IgD-negative memory B cell (primary cell): ENCODE measurements around the gene SOX6. TPM values are rescaled to one million over a fixed set of nuclear protein-coding genes. Genes with fewer than 3 reads are reported as not detected.

Experiments
- H3K27ac Mint-ChIP-seq, 3 donors: one replicate each; pipeline ENCODE4 v1.8.0; 2020 to 2022; ENCODE audit warnings: mild to moderate bottlenecking in 3 of 3, mixed read lengths in 3 of 3, moderate library complexity in 1 of 3
- H3K27me3 Mint-ChIP-seq: one replicate; pipeline ENCODE4 v1.8.0; 2021; ENCODE audit warnings: mixed read lengths
- H3K36me3 Mint-ChIP-seq: one replicate; pipeline ENCODE4 v1.8.0; 2020; ENCODE audit warnings: mild to moderate bottlenecking, mixed read lengths
- H3K4me1 Mint-ChIP-seq, 3 donors: one replicate each; pipeline ENCODE4 v1.8.0; 2020 to 2022; ENCODE audit warnings: mixed read lengths in 3 of 3, mild to moderate bottlenecking in 1 of 3
- H3K4me3 Mint-ChIP-seq, 4 donors: one replicate each; pipeline ENCODE4 v1.8.0; 2020 to 2022; ENCODE audit warnings: mild to moderate bottlenecking in 4 of 4, mixed read lengths in 4 of 4, moderate library complexity in 3 of 4
- H3K9me3 Mint-ChIP-seq, 3 donors: one replicate each; pipeline ENCODE4 v1.8.0; 2020 to 2021; ENCODE audit warnings: mixed read lengths in 3 of 3, mild to moderate bottlenecking in 1 of 3
- polyA plus RNA-seq: library from polyadenylated mRNA; unstranded; fragments of 300-500 nt; fragmentation: Illumina TruSeq; gene quantifications from one replicate; pipeline ENCODE4 v1.2.3, GENCODE V29; 2021

The SOX6 gene
- polyA plus RNA-seq, 1 donor from 2014 or later, result not detected

DNA sequence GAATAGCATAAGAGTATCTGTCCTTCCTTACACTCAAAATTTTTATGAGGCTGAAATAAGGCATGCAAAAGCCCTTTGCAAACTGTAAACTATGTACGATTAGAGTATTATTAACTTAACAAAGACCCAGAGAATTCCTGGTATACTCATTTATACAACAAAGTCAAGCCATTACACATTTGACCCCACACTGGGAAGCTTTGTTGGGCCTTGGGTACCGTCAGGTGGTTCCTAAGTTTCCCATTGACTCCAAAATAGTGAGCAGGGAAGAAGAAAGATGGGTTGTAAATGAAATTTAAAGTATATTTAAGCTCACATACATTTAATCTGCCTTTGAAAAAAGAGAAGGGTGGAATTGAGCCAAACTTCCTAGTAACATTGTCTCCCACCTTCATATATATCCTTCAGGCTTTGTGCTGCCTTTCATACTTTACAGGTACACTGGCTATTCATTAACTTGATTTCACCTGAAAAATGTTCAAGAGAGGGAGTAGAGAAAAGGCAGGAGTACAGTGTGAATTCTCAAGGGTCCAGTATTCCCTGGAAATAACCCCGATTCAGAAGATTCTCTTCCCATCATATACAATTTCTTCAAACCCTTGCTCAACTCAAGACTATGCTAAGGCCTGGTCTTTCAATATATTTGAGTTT is 68.6 kb downstream of the SOX6 start:
- no peak overlapping the region for H3K27ac Mint-ChIP-seq

DNA sequence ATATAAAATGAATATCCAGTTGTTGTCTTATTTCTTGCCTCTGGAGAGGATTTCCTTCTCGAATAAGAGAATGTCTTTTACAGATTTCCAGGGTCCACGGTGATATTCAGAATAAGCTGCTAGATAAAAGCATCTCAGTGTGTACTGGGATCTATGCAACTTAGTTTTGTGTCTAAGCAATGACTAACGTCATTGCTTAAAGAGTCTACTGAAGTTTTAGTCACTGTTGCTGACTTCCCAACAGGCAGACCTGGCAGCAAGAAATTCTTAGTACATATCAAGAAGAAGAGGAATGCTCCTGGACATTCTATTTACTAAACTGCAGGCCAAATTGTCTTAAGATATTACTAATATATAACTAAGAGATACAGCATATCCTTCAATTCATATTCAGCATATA is 70.3 kb downstream of the SOX6 start:
- H3K9me3 Mint-ChIP-seq, result peaks cover 0 to 3% (median 0%) of the 10 kb centered on the region in 3 donors
- H3K4me1 Mint-ChIP-seq, result no peaks in the 10 kb centered on the region
- no peak overlapping the region for H3K27ac Mint-ChIP-seq
- H3K27me3 Mint-ChIP-seq, result no peaks in the 10 kb centered on the region
- H3K36me3 Mint-ChIP-seq, result no peaks in the 10 kb centered on the region
- H3K4me3 Mint-ChIP-seq, result no peak overlapping the region

More for the DNA sequence above, 68.6 kb downstream of the SOX6 start:
- H3K36me3 Mint-ChIP-seq, result no peaks in the 10 kb centered on the region
- H3K4me3 Mint-ChIP-seq, result no peak overlapping the region
- peaks cover 0 to 3% (median 0%) of the 10 kb centered on the region in 3 donors for H3K9me3 Mint-ChIP-seq
- H3K4me1 Mint-ChIP-seq, result no peaks in the 10 kb centered on the region
- H3K27me3 Mint-ChIP-seq, result no peaks in the 10 kb centered on the region

DNA sequence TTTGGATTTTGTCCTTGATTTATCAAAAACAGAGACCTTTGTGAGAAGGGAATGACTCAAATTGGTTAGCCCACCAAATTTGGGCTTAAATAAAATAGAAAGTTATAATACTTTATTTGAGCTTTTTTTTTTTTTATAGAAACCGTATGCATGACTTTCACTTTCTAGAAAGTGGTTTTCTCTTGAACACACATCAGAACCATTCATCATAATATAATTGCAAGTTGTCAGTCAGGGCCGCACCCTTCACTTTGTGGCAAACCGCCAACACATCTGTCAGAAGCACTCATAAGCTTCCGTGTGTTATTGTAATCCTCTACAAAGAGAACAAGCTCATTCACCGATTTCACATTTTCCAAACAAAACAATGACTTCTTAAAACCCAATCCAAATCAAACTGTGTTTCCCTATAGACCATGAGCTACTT is 76.1 kb downstream of the SOX6 start:
- H3K9me3 Mint-ChIP-seq, result peaks cover 0 to 2% (median 0%) of the 10 kb centered on the region in 3 donors
- no peaks in the 10 kb centered on the region for H3K36me3 Mint-ChIP-seq
- no peaks in the 10 kb centered on the region for H3K4me1 Mint-ChIP-seq
- H3K4me3 Mint-ChIP-seq, result no peak overlapping the region
- no peak overlapping the region for H3K27ac Mint-ChIP-seq
- no peaks in the 10 kb centered on the region for H3K27me3 Mint-ChIP-seq

DNA sequence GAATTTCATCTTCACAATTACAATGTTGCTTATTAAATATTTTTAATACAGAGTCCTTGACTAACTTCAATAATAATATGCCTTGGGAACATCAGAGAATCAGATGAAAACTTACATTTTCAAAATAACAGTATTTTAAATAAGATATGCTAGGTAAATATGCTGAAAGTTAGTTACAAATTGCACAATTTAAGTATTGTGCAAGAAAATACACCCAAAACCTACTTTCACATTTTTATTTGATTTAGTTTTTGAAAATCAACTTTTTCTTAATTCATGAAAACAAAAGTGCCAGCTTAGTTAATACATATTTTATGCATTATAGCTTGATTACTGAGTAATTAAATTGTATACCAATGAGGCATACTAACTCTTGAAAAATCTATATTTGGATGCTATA is 76.8 kb downstream of the SOX6 start:
- no peak overlapping the region for H3K4me3 Mint-ChIP-seq
- H3K9me3 Mint-ChIP-seq, result peaks cover 0 to 2% (median 0%) of the 10 kb centered on the region in 3 donors
- no peaks in the 10 kb centered on the region for H3K36me3 Mint-ChIP-seq
- H3K27ac Mint-ChIP-seq, result no peak overlapping the region
- no peaks in the 10 kb centered on the region for H3K4me1 Mint-ChIP-seq
- no peaks in the 10 kb centered on the region for H3K27me3 Mint-ChIP-seq

DNA sequence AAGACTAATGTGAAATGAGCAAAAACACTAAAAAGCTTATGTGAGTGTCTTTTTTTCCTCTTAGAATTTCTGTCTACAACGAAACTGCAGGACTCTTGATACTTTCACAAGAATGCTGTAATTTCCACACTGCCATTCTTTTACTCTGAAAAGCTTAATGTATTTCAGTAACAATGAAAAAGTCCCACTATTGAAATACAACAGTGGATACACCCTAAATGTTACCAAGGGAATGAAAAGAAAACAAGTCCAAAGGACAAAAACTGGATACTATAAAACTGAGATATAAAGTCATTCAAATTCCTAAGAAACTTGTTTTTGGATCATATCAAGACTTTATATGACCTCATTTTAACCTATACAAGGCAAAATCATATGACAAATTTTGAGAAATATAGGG is 77.4 kb downstream of the SOX6 start:
- Mint-ChIP-seq H3K27ac (no peak overlapping the region), H3K36me3 (no peaks in the 10 kb centered on the region), H3K4me1 (no peaks in the 10 kb centered on the region), H3K27me3 (no peaks in the 10 kb centered on the region), H3K9me3 (peaks cover 0 to 2% (median 0%) of the 10 kb centered on the region in 3 donors), H3K4me3 (no peak overlapping the region)

DNA sequence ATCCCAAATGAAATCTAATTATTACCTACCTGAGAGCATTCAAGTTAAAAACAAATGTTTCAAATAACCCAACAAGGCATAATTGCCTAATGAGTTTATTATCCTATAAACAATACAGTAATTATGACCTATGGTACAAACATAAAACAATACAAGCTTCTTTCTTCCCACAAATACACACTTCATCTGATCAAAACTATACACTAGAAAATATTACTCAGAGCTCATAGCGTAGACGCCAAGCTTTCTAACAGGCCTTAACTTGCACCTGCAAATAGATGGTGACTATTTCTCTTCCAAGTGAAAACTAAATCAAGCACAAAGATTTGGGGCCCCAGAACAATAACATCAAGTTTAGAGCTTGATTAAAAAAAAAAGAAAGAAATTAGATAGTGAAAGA is 78.1 kb downstream of the SOX6 start:
- Mint-ChIP-seq H3K27me3 (no peaks in the 10 kb centered on the region), H3K4me1 (no peaks in the 10 kb centered on the region), H3K4me3 (no peak overlapping the region), H3K9me3 (peaks cover 0 to 2% (median 0%) of the 10 kb centered on the region in 3 donors), H3K36me3 (no peaks in the 10 kb centered on the region), H3K27ac (no peak overlapping the region)

DNA sequence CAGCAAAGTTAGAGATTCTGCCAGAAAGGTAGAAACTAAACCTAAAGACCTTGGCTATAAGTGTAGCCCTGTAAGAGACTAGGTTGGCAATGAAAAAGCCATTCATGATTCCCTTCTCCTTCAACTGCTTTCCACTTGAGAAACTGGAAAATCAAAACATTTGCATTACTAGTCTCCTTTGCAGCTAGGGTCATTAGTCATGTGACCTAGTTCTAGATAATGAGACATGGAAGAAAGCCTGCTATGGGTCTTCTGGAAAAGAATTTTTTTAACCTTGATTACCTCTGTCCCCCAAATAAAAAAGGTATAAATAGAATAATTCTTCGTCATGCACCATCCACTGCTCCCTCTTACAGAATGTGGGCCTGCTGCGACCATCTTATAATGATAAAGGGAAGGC is 80.1 kb downstream of the SOX6 start:
- no peaks in the 10 kb centered on the region for H3K4me1 Mint-ChIP-seq
- peaks cover 0 to 2% (median 0%) of the 10 kb centered on the region in 3 donors for H3K9me3 Mint-ChIP-seq
- no peak overlapping the region for H3K4me3 Mint-ChIP-seq
- no peak overlapping the region for H3K27ac Mint-ChIP-seq
- no peaks in the 10 kb centered on the region for H3K27me3 Mint-ChIP-seq
- H3K36me3 Mint-ChIP-seq, result no peaks in the 10 kb centered on the region

DNA sequence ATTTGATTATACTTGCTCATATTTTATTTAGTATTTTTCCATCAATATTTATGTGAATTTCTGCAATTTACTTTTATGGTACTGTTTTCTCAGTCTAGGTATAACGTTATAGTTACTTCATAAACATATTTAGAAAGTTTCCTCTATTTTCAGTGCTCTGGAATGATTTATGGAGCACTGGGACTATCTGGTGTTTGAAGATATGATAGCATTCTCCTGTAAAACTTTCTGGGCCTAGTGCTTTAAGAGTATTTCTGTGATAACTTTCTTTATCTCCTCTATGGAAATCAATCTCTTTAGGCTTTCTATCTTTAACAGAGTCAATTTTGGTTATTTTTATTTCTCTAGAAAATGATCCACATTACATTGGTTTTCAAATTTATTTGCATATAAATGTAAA is 85.1 kb downstream of the SOX6 start:
- Mint-ChIP-seq H3K4me3 (no peak overlapping the region), H3K4me1 (no peaks in the 10 kb centered on the region), H3K36me3 (no peaks in the 10 kb centered on the region), H3K9me3 (peaks cover 4 to 9% (median 5%) of the 10 kb centered on the region in 3 donors), H3K27ac (no peak overlapping the region), H3K27me3 (no peaks in the 10 kb centered on the region)

DNA sequence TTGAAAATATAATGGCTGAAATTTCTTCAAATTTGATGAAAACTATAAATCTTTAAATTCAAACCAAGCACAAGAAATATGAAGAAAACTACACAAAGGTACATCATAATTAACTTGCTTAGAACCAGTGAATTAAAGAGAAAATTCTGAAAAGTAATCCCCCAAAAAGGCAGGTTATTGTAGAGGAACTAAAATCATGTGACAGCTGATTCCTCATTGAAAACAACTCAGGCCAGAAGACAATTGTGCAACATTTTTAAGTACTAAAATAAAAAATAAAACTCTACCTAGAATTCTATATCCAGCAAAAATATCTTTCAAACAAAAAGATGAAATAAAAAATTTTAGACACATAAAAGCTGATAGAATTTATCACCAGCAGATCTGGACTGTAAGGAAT is 90.3 kb downstream of the SOX6 start:
- Mint-ChIP-seq H3K4me1 (no peaks in the 10 kb centered on the region), H3K4me3 (no peak overlapping the region), H3K9me3 (peaks cover 5 to 11% (median 8%) of the 10 kb centered on the region in 3 donors), H3K36me3 (no peaks in the 10 kb centered on the region), H3K27ac (no peak overlapping the region), H3K27me3 (no peaks in the 10 kb centered on the region)

DNA sequence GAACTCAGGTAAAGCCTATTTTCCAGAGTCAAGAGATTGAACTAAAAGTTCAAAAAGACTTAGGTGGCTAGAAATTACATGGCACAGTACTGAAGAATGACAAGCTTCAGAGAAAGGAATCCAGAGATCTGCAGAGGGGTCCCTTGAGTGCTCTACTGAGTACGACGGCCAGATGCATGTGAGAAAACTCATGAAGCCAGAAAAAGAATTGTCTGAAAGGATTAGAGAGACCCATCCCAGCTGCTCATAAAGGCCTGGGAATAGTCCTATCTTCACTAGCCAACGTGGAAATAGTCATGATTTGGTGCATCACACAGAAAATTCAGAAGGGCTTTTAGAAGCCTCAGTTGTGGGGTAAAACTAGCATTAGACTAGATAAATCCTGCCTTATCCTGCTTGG is 91.3 kb downstream of the SOX6 start:
- H3K4me1 Mint-ChIP-seq, result no peaks in the 10 kb centered on the region
- H3K9me3 Mint-ChIP-seq, result peaks cover 5 to 11% (median 7%) of the 10 kb centered on the region in 3 donors
- no peaks in the 10 kb centered on the region for H3K27me3 Mint-ChIP-seq
- H3K27ac Mint-ChIP-seq, result no peak overlapping the region
- H3K36me3 Mint-ChIP-seq, result no peaks in the 10 kb centered on the region
- no peak overlapping the region for H3K4me3 Mint-ChIP-seq

DNA sequence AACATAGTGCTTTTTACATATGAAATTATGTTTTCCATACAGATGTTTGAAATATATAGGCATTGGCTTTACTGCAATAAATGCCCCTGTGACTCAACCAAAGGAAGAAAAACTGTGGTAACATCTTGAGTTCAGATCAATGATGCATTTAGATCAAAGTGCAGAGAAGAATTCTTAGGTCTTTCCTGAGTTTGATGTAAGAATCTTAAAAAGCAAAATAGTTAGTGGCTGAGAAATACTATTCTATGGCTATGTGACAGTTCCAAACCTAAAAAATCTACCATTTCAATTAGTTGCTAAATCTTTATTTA is 93.7 kb downstream of the SOX6 start:
- H3K27me3 Mint-ChIP-seq, result no peaks in the 10 kb centered on the region
- no peaks in the 10 kb centered on the region for H3K4me1 Mint-ChIP-seq
- H3K27ac Mint-ChIP-seq, result no peak overlapping the region
- H3K4me3 Mint-ChIP-seq, result no peak overlapping the region
- no peaks in the 10 kb centered on the region for H3K36me3 Mint-ChIP-seq
- H3K9me3 Mint-ChIP-seq, result peaks cover under 1 to 9% (median 5%) of the 10 kb centered on the region in 3 donors

DNA sequence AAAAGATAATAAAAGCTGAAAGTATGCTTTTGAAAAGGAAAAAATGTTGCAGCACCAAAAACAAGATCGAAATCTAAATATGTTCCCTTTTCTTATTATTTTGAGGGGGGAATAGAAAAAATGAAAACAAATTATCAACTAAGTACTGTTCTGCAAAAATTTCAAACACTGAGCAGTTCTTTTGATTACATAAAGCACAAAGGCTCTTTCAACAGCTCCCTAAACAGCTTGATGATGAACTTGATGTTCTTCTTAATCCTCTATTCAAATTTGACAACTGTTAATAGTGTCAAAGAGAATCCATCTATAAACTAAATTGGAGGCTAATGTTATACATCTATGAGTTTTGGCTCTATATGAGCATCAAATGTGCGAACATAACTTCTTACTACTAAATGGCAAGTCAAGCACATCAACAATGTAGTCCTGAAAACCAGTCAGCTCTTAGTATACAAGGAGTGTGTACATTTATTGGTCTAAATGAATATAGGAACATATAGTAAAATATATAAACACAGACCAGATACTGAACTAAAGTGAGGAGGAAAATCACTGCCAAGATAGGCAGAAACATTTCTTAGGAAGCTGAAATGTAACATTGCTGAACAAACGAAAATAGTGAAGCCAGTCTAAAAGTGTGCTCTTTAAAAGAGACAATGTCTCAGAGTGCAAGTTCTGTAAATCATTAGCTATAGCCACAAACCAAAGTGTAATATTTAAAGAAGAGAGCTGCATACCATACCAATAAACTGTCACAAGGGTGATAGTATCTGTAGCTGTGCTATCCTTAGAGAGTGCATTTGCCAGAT is 94.3 kb downstream of the SOX6 start:
- Mint-ChIP-seq H3K9me3 (peaks cover 0 to 13% (median 5%) of the 10 kb centered on the region in 3 donors), H3K27me3 (no peaks in the 10 kb centered on the region), H3K27ac (no peak overlapping the region), H3K4me1 (no peaks in the 10 kb centered on the region), H3K36me3 (no peaks in the 10 kb centered on the region), H3K4me3 (no peak overlapping the region)

DNA sequence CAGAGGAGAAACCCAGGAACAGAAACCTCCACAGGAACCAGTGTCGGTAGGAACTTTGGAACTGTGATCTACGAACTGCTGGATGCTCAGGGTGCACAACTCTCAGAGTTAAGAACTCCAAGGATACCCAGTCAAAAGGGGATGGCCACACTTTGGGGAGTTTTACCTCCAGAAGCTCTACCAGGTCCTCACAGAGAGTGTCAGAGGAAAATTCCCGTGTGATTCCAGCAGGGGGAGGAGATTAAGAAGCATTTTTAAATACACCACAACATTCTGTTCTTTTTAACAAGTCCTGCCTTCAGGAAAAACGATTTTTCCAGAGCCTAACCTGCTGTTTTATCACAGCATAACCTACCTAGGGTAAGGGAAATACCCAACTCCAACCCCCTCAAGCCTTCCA is 104.0 kb downstream of the SOX6 start:
- no peaks in the 10 kb centered on the region for H3K4me1 Mint-ChIP-seq

DNA sequence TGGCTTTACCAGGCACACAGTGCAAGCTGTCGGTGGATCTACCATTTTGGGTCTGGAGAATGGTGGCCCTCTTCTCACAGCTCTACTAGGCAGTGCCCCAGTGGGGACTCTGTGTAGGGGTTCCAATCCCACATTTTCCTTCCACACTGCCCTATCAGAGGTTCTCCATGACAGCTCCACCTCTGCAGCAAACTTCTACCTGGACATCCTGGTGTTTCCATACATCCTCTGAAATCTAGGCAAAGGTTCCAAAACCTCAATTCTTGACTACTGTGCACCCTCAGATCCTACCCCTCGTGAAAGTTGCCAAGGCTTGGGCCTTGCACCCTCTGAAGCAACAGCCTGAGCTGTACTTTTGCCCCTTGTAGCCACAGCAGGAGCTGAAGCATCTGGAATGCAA is 108.1 kb downstream of the SOX6 start:
- H3K4me1 Mint-ChIP-seq, result no peaks in the 10 kb centered on the region

More for the DNA sequence above, 104.0 kb downstream of the SOX6 start:
- H3K27me3 Mint-ChIP-seq, result no peaks in the 10 kb centered on the region
- no peak overlapping the region for H3K27ac Mint-ChIP-seq
- H3K4me3 Mint-ChIP-seq, result no peak overlapping the region
- H3K36me3 Mint-ChIP-seq, result no peaks in the 10 kb centered on the region
- H3K9me3 Mint-ChIP-seq, result peaks cover 0 to 9% (median 2%) of the 10 kb centered on the region in 3 donors

DNA sequence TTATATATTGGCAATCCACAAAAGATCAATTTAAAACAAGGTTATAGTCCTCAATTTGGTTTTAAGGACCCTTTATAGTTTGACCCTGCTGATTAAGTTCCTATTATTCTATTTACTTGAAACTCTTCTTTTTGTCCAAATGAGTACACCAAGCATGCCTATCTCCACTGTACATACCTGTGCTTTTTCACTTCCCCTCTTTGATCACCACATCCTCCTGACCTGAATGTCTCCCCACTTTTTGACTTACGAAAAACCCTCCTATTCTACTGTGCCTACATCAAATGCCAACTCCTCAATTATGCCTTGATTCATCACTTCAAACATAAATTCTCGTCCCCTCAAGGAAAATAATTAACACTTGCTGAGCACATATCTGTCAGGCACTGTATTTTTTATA is 113.5 kb downstream of the SOX6 start:
- H3K27ac Mint-ChIP-seq, result no peak overlapping the region
- no peaks in the 10 kb centered on the region for H3K27me3 Mint-ChIP-seq
- no peak overlapping the region for H3K4me3 Mint-ChIP-seq
- peaks cover 2 to 5% (median 3%) of the 10 kb centered on the region in 3 donors for H3K9me3 Mint-ChIP-seq
- no peaks in the 10 kb centered on the region for H3K4me1 Mint-ChIP-seq
- H3K36me3 Mint-ChIP-seq, result no peaks in the 10 kb centered on the region

More for the DNA sequence above, 108.1 kb downstream of the SOX6 start:
- Mint-ChIP-seq H3K27ac (peak overlapping the region in 1 of 3 donors; percentile 13), H3K36me3 (no peaks in the 10 kb centered on the region), H3K27me3 (no peaks in the 10 kb centered on the region), H3K9me3 (peaks cover 2 to 5% (median 2%) of the 10 kb centered on the region in 3 donors), H3K4me3 (no peak overlapping the region)

DNA sequence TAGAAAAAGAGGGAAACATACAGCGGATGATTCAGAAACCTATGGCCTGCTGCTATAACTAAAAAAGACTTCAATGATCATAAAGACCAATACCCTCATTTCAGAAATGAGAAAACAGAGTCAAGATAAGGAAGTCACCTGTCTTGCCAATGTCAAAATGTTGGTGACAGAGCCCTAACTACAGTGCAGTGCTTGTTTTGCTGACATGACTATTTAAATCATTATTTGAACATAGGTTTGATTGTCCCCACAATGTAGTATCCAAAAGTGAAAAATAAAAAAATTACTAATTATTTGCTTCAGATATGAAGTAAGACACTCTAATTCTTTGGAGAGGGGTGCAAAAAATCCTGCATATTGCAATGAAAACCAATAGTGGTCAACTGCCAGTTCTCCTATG is 115.7 kb downstream of the SOX6 start:
- H3K27ac Mint-ChIP-seq, result no peak overlapping the region
- no peak overlapping the region for H3K4me3 Mint-ChIP-seq
- no peaks in the 10 kb centered on the region for H3K27me3 Mint-ChIP-seq
- no peaks in the 10 kb centered on the region for H3K36me3 Mint-ChIP-seq
- H3K4me1 Mint-ChIP-seq, result no peaks in the 10 kb centered on the region
- H3K9me3 Mint-ChIP-seq, result peaks cover 2 to 3% (median 3%) of the 10 kb centered on the region in 3 donors
